Endothelial cell of umbilical vein (primary cell): ENCODE measurements around the gene CAV1.

ENCODE experiments used
- CTCF ChIP-seq, 2 donors: IDR thresholded peaks; 1 replicate in 1 of 2; 2 replicates in 1 of 2; pipeline ENCODE4 v1.5.1; 2011; ENCODE audit warnings: low read length in 2 of 2, mild to moderate bottlenecking in 2 of 2, moderate library complexity in 2 of 2, control low read depth in 1 of 2, inconsistent platforms in 1 of 2, low read depth in 1 of 2; ENCODE audit not compliant: insufficient read depth in 1 of 2; ENCODE audit errors: extremely low read depth in 1 of 2
- EZH2 ChIP-seq: IDR thresholded peaks from 2 replicates; pipeline ENCODE4 v1.6.1; 2012; ENCODE audit warnings: borderline replicate concordance, low read depth, mild to moderate bottlenecking, moderate library complexity, low read length, inconsistent platforms; ENCODE audit not compliant: severe bottlenecking
- GATA2 ChIP-seq: IDR thresholded peaks from 2 replicates; pipeline ENCODE4 v1.7.0; 2011; ENCODE audit warnings: low read depth, mild to moderate bottlenecking, moderate library complexity, mixed read lengths, low read length; ENCODE audit not compliant: insufficient read length, insufficient read depth
- JUN ChIP-seq: IDR thresholded peaks from 2 replicates; pipeline ENCODE4 v1.6.1; 2011; ENCODE audit warnings: borderline replicate concordance, low read depth; ENCODE audit not compliant: insufficient read length, insufficient read depth
- MAX ChIP-seq: IDR thresholded peaks from 2 replicates; pipeline ENCODE4 v1.6.1; 2011; ENCODE audit not compliant: insufficient read depth, insufficient read length
- MYC ChIP-seq: IDR thresholded peaks from one replicate; pipeline ENCODE4 v1.6.1; 2011; ENCODE audit warnings: mild to moderate bottlenecking, low read depth, low read length
- POLR2A ChIP-seq: IDR thresholded peaks from 2 replicates; pipeline ENCODE4 v1.6.1; 2012; ENCODE audit warnings: low read depth, mild to moderate bottlenecking, control low read depth, low read length

GRCh38 chr7:116541951-116542350 is 17.1 kb downstream of the CAV1 start:
- TF ChIP-seq JUN, result no peak
- no peak for TF ChIP-seq EZH2
- TF ChIP-seq CTCF (IDR thresholded peaks at IDR 0.05; ENCODE audit: extremely low read depth in 1 of 2, insufficient read depth in 1 of 2, low read depth in 1 of 2, low read length in 2 of 2), result no peak
- no peak for TF ChIP-seq GATA2
- TF ChIP-seq MYC, result no peak
- TF ChIP-seq MAX, result no peak
- peak; percentile 58 for TF ChIP-seq POLR2A
